ENCODE results near the gene FBRS. TPM values are rescaled to one million over a fixed set of nuclear protein-coding genes. Genes with fewer than 3 reads are reported as not detected.
A peak's percentile ranks its signal among the peaks of the same experiment; 100 is the strongest.
"Not testable (repeated sequence)": the region's sequence is repeated elsewhere in the genome, so short reads cannot be mapped to it uniquely, and the experiment has no call there.

The FBRS gene
- total RNA-seq, 4 donors from 2014 or later = 19.9 to 52.1 (median 32.8) TPM

DNA sequence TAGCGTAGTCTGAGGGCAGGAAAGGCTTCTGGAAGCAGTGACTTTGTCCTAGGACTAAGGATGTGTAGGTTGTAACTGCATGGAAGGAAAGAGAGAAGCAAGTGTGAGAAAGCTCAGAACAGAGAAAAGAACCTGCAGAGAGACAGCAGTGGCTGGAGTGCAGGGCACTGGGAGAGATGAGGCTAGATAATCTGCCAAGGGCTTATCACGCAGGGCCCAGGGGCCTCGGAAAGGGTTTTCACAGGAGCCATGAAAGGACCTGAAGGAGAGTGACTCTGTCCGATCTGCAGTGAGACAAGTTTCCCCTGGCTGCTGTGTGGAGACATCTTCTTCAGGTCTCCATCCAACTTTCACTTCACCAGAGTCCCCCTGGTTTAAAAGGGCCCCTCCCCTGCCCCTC is 33.7 kb downstream of the FBRS start:
- no peaks in the 10 kb centered on the region for H3K36me3 ChIP-seq
- no peak overlapping the region for H3K27ac ChIP-seq
- ATAC-seq = no peak
- H3K9me3 ChIP-seq = no peaks in the 10 kb centered on the region
- WGBS, 2 donors (ENCODE audit: low coverage in 1 of 2) = 53 to 64% methylated on average over 3 to 4 of the region's 4 CpGs
- H3K4me3 ChIP-seq = no peak overlapping the region
- TF ChIP-seq, protein P1, sequence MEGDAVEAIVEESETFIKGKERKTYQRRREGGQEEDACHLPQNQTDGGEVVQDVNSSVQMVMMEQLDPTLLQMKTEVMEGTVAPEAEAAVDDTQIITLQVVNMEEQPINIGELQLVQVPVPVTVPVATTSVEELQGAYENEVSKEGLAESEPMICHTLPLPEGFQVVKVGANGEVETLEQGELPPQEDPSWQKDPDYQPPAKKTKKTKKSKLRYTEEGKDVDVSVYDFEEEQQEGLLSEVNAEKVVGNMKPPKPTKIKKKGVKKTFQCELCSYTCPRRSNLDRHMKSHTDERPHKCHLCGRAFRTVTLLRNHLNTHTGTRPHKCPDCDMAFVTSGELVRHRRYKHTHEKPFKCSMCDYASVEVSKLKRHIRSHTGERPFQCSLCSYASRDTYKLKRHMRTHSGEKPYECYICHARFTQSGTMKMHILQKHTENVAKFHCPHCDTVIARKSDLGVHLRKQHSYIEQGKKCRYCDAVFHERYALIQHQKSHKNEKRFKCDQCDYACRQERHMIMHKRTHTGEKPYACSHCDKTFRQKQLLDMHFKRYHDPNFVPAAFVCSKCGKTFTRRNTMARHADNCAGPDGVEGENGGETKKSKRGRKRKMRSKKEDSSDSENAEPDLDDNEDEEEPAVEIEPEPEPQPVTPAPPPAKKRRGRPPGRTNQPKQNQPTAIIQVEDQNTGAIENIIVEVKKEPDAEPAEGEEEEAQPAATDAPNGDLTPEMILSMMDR (IDR thresholded peaks at IDR 0.05) = no peak
- TF ChIP-seq POLR2A (IDR thresholded peaks at IDR 0.05) = no peak
- no peak for TF ChIP-seq POLR2AphosphoS5 (IDR thresholded peaks at IDR 0.05)
- no peak for TF ChIP-seq EP300 (IDR thresholded peaks at IDR 0.05)
- peaks cover 0 to 9% (median 0%) of the 10 kb centered on the region in 3 donors for H3K4me1 ChIP-seq
- H3K27me3 ChIP-seq = peaks cover 11% of the 10 kb centered on the region

DNA sequence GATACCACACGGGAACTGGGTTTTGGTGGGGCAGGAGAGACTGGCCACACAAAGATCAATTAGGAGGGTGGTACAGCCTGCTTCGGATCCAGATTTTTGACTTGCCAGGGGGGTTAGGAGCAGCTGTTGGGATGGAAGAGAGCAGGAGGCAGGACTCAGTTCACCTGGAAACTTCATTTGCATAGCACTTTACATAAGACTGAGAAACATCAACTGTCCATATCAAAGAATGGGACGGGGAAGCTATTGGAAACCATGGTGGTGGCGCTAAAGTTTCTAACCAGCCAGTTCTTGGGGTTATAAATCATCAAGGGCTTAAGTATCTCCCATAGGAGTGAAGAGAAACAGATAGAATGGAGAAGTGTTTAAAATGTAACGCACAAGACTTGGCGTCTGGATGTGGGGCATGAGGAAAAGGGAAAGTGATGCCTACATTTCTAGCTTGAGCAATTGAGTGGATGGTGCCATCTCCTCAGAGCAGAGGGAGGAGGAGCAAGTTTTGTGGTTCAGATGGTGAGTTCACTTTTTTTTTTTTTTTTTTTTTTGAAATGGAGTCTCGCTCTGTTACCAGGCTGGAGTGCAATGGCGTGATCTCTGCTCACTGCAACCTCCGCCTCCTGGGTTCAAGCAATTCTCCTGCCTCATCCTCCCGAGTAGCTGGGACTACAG is 34.3 kb downstream of the FBRS start:
- Histone ChIP-seq H3K9me3 (no peaks in the 10 kb centered on the region), H3K27me3 (peaks cover 11% of the 10 kb centered on the region), H3K36me3 (no peaks in the 10 kb centered on the region), H3K27ac (no peak overlapping the region), H3K4me1 (peaks cover 0 to 13% (median 0%) of the 10 kb centered on the region in 3 donors), H3K4me3 (no peak overlapping the region)
- no peak for ATAC-seq
- TF ChIP-seq, protein P1 (IDR thresholded peaks at IDR 0.05) = no peak
- TF ChIP-seq POLR2A (IDR thresholded peaks at IDR 0.05) (no peak), POLR2AphosphoS5 (IDR thresholded peaks at IDR 0.05) (no peak), EP300 (IDR thresholded peaks at IDR 0.05) (no peak)
- 46 to 66% methylated on average over 4 to 9 of the region's 10 CpGs for WGBS, 2 donors (ENCODE audit: low coverage in 1 of 2)

DNA sequence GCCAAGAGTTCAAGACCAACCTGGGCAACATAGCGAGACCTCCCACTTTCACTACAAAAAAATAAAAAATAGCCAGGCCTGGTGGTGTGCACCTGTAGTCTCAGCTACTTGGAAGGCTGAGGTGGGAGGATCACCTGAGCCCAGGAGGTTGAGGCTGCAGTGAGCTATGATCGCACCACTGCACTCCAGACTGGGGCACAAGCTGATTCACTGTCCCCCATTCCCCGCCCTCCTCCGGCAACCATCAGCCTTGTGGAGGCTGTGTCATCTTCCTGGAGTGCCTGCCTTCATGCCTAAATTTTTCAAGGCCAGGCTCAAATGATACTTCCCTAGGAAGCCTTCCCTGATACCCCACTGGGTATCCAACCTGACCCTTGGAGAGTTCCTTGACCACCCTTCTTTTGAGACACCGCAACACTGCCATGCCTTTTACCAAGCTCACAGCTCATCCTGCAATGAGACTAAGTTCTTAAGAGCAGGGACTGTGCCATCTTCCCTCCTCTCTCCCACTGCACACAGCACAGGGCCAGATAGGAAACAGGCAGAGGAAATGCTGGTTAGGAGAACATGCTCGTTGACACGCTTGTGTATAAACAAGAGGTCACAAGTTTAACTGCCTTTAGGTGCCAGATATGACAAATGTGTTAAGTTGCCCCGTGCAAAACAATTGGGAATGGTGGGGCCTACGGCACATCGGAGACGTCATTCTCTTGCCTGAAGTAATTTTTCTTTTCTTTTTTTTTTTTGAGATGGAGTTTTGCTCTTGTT is 36.9 kb downstream of the FBRS start:
- no peak for ATAC-seq
- TF ChIP-seq EP300 (IDR thresholded peaks at IDR 0.05) = no peak
- TF ChIP-seq POLR2AphosphoS5 (IDR thresholded peaks at IDR 0.05) = no peak
- TF ChIP-seq, protein P1 (IDR thresholded peaks at IDR 0.05) = no peak
- no peak for TF ChIP-seq POLR2A (IDR thresholded peaks at IDR 0.05)
- H3K27ac ChIP-seq = no peak overlapping the region
- WGBS, 2 donors (ENCODE audit: low coverage in 1 of 2) = 79 to 83% methylated on average over 5 to 6 of the region's 11 CpGs
- H3K27me3 ChIP-seq = peaks cover 6% of the 10 kb centered on the region
- peaks cover 0 to 4% of the 10 kb centered on the region in 2 donors for H3K36me3 ChIP-seq
- H3K4me1 ChIP-seq = peaks cover 0 to 26% (median 8%) of the 10 kb centered on the region in 3 donors
- H3K9me3 ChIP-seq = no peaks in the 10 kb centered on the region
- H3K4me3 ChIP-seq = no peak overlapping the region

DNA sequence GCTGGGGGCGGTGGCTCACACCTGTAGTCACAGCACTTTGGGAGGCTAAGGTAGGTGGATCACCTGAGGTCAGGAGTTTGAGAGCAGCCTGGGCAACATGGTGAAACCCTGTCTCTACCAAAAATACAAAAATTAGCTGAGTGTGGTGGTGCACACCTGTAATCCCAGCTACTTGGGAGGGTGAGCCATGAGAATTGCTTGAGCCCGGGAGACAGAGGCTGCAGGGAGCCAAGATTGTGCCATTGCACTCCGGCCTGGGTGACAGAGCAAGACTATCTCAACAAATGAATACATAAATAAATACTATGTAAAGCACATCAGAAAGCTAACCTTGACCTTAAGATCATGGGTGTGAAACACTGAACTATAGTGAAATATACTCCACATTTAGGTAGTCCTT is 38.4 kb downstream of the FBRS start:
- not testable (repeated sequence) for ATAC-seq, H3K27ac ChIP-seq, H3K27me3 ChIP-seq, H3K9me3 ChIP-seq, H3K4me3 ChIP-seq
- WGBS, 2 donors (ENCODE audit: low coverage in 1 of 2) = 82 to 96% methylated on average over 2 to 3 of the region's 3 CpGs
- H3K4me1 ChIP-seq = peaks cover 0 to 38% (median 14%) of the 10 kb centered on the region in 3 donors
- peaks cover 0 to 20% of the 10 kb centered on the region in 2 donors for H3K36me3 ChIP-seq

DNA sequence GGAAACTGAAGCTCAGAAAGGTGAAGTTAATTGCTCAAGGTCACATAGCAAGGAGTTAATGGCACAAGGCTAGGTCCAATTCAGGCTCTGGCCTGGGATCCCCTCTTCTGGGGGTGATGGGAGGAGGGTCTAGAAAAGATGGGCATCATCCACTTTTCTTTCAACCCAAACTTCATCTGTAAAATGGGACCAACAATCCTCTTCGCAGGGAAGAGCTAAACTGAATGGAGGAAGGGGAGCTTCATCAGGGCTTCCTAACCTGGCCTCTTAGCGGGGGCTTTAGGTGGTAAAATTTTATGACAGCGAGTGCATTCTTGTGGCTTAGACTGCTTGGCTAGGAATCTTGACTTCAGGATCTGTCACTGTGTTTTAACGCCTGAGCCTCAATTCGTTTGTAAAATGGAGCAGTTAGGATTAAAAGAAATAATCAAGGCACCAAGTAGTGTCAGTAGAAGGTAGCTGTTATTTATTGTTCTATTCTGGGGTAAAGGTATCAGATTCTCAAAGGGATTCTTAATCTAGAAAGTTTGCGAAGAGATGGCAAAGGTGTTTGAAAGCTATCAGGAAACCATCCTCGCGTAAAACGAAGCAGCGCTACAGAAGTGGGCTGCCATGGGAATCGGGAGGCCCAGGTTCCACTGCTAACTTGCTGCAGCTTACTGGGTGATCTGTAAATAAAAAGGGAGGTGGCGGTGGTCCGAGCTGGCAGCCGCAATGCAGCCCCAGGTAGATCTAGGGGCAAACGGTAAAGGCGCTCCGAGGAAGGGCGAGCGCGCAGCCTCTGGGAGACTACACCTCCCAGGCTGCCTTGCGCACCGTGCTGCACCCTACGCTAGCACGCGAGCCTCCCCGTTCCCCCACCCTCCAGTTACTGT is 39.3 kb downstream of the FBRS start:
- Histone ChIP-seq H3K27me3 (no peaks in the 10 kb centered on the region), H3K4me3 (peak overlapping the region; percentile 89 to 91), H3K27ac (peak overlapping the region; percentile 98 to 99 (median 98)), H3K9me3 (no peaks in the 10 kb centered on the region), H3K4me1 (peaks cover 0 to 38% (median 14%) of the 10 kb centered on the region in 3 donors), H3K36me3 (peaks cover 0 to 28% of the 10 kb centered on the region in 2 donors)
- TF ChIP-seq POLR2A (IDR thresholded peaks at IDR 0.05) (no peak), POLR2AphosphoS5 (IDR thresholded peaks at IDR 0.05) (no peak)
- WGBS, 2 donors (ENCODE audit: low coverage in 1 of 2) = 5 to 22% methylated on average over 4 to 14 of the region's 26 CpGs
- no peak for ATAC-seq

All from gastroesophageal sphincter (tissue), 4 donors.